Stomach (tissue), 9 donors: Measurements from ENCODE around the gene VCL. TPM values are rescaled to one million over a fixed set of nuclear protein-coding genes. Genes with fewer than 3 reads are reported as not detected.
"Not testable (repeated sequence)": the region's sequence is repeated elsewhere in the genome, so short reads cannot be mapped to it uniquely, and the experiment has no call there.

Experiments used
- DNase-seq, 2 donors: peaks; one replicate each; pipeline versions ENCODE4 v3.0.0 to v3.0.0-alpha.2; 2013 to 2019
- H3K27ac ChIP-seq, 5 donors: fragments of 200-600 bp in 4 of 5; sonication (generic) in 4 of 5; one replicate each; pipeline ENCODE4 v1.5.1; 2013 to 2019; ENCODE audit warnings: mild to moderate bottlenecking in 1 of 5, moderate library complexity in 1 of 5
- H3K27me3 ChIP-seq, 3 donors: fragments of 200-600 bp; sonication (generic); one replicate each; pipeline ENCODE4 v1.5.1; 2017 to 2019; ENCODE audit warnings: mixed run types in 1 of 3
- H3K36me3 ChIP-seq, 4 donors: fragments of 200-600 bp; sonication (generic); 1 replicate in 3 of 4; 2 replicates in 1 of 4; pipeline ENCODE4 v1.5.1; 2016 to 2019
- H3K4me1 ChIP-seq, 4 donors: fragments of 200-600 bp; sonication (generic); one replicate each; pipeline ENCODE4 v1.5.1; 2016 to 2019
- H3K4me3 ChIP-seq, 4 donors: fragments of 200-600 bp; sonication (generic) in 3 of 4; one replicate each; pipeline ENCODE4 v1.5.1; 2016 to 2019; ENCODE audit warnings: mild to moderate bottlenecking in 1 of 4
- H3K9me3 ChIP-seq, 4 donors: fragments of 200-600 bp; sonication (generic); one replicate each; pipeline ENCODE4 v1.5.1; 2016 to 2019
- CTCF ChIP-seq, 7 experiments: fragments of 450-650 bp in 4 of 7; fragments of 200-600 bp in 3 of 7; sonication (generic) in 3 of 7; IDR thresholded peaks; one replicate each; pipeline ENCODE4 v1.5.1; 2016 to 2019; ENCODE audit warnings: antibody characterized with exemption in 7 of 7, control low read depth in 2 of 7, mild to moderate bottlenecking in 1 of 7
- EP300 ChIP-seq: sonication (generic); formaldehyde crosslinking; IDR thresholded peaks from one replicate; pipeline ENCODE4 v1.6.1; 2017; ENCODE audit warnings: antibody characterized with exemption
- POLR2A ChIP-seq, 4 donors: fragments of 450-650 bp; IDR thresholded peaks; one replicate each; pipeline ENCODE4 v1.6.1; 2016; ENCODE audit warnings: antibody characterized with exemption in 4 of 4, control low read depth in 2 of 4, mild to moderate bottlenecking in 1 of 4, moderate library complexity in 1 of 4
- POLR2AphosphoS5 ChIP-seq, 3 donors: sonication (generic); formaldehyde crosslinking; IDR thresholded peaks; one replicate each; pipeline ENCODE4 v1.6.1; 2016; ENCODE audit warnings: antibody characterized with exemption in 3 of 3
- WGBS, 5 donors: extraction: QIAGEN DNeasy Blood & Tissue Kit in 3 of 5; methylation state at CpG; one replicate each; pipeline versions ENCODE4 v1.1.5 to v1.1.7; 2013 to 2018; 5-methylcytosine and 5-hydroxymethylcytosine counted together
- intact Hi-C: fragments of 100-400 bp; cut with DNase I; formaldehyde crosslinking; loops from one replicate; pipeline ENCODE4 v1.15.1; 2023; ENCODE audit warnings: low total_unique reads
- polyA plus RNA-seq, 3 donors: library from polyadenylated mRNA; stranded (reverse); fragments of 200-250 nt; gene quantifications; one replicate each; pipeline ENCODE4 v1.2.3, GENCODE V29; 2013
- total RNA-seq, 5 donors: library from RNA; depleted of rRNA; stranded (reverse); fragments of >200 nt; gene quantifications; one replicate each; pipeline versions ENCODE4 v1.1.0 to v1.2.3, GENCODE V29; 2014 to 2016
- donor health status: healthy with polysubstance abuse.
- donor health status: Bipolar disorder and iron deficiency.
- donor health status: healthy.

VCL gene
- total and polyA plus RNA-seq, 8 donors = 11.2 to 211 (median 62.3) TPM

DNA sequence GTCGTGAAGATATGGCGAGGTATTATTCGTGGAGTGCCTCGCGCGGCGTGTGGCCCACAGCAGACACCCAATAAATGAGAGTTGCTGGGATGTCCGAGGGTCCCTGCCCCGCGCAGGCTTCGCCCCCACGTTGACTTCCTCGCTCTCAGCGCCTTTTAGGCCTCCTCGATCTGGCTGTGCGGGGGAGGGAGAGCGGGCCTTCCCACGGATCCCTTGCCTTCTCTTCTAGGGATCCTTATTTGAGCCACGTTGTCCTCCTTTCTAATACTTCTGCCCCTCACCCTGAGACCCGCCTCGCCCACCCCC, 660 bp downstream of the VCL start:
- Histone ChIP-seq H3K9me3 (no peaks in the 10 kb centered on the region), H3K4me3 (peak overlapping the region; percentile 76 to 98 (median 90)), H3K36me3 (no peaks in the 10 kb centered on the region), H3K27ac (peak overlapping the region; percentile 95 to 98 (median 97)), H3K27me3 (no peaks in the 10 kb centered on the region), H3K4me1 (peaks cover 17 to 62% (median 36%) of the 10 kb centered on the region in 4 donors)
- no peak for DNase-seq
- intact Hi-C loops = no loop called here
- TF ChIP-seq POLR2AphosphoS5 (IDR thresholded peaks at IDR 0.05) = no peak
- WGBS, 5 donors = 0 to 7% (median 2%) methylated on average over 20 to 21 of the region's 21 CpGs

DNA sequence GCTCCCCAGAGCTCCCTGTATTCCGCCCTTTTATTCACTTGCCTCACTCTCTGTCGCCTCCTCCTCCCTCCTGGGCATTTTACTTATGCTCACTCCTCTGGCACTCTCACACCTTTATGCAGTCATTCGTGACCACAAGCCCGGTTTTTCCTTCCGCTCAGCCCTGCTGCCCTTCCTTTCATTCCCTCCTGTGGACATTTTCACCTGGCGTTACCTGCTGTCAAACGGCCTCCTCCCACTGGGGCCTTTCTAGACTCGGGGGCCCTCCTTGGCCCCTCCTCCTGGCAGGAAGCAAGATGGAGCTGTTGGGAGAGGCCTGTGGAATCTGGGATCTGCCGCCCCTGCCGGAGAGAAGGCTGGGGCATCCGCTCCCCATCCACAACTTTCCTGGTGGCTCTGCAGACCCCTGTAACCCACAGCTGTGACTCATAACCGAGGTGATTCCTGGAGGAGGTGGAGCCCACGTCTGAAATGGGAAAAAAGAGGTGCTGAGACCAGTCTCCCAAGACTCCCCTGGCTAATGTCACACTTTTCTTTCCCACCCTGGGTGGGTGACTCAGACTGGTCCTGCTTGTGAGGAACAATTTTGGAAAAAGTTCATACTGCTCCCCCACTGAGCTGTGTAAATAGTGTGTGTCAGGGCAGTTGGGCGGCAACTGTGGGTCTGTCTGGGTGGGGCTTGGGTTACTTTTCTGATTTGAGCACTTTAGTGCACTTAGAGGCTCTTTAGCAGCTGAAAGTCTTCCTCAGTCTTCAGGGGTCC, 1.2 kb downstream of the VCL start:
- peak; percentile 60 to 91 for DNase-seq
- Histone ChIP-seq H3K4me3 (peak overlapping the region; percentile 76 to 98 (median 90)), H3K27ac (peak overlapping the region; percentile 95 to 98 (median 97)), H3K27me3 (no peaks in the 10 kb centered on the region), H3K4me1 (peaks cover 17 to 63% (median 39%) of the 10 kb centered on the region in 4 donors), H3K9me3 (no peaks in the 10 kb centered on the region), H3K36me3 (no peaks in the 10 kb centered on the region)
- TF ChIP-seq EP300 = no peak
- peak in 1 of 4 donors; percentile 6 for TF ChIP-seq POLR2A (IDR thresholded peaks at IDR 0.05)
- peak; percentile 11 to 50 (median 21) for TF ChIP-seq POLR2AphosphoS5 (IDR thresholded peaks at IDR 0.05)
- TF ChIP-seq CTCF (IDR thresholded peaks at IDR 0.05) = peak in 4 of 7 experiments; percentile 18 to 24 (median 22)
- 4 to 7% (median 6%) methylated on average over 14 of the region's 14 CpGs for WGBS, 5 donors
- intact Hi-C loops = no loop called here

DNA sequence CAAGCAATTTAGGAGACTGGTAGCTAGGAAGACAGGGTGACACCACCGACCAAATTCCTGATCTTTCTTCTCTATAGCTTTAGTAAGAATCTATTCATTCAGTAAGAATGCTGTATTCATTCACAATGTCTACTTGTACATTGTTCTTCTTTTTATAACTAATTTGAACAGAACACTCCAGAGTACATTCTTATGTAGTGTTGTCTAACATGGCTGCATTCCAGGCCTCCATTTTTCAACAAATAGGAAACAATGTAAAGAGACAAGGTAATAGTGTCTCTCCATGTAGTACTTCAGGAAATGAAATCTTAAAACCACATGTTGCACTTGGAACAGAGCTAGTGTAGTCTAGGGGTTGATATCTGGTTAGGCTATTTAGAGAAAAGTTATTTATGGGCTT, 1.8 kb downstream of the VCL start:
- H3K27ac ChIP-seq = peak overlapping the region; percentile 95 to 98 (median 97)
- intact Hi-C loops = no loop called here
- 3 to 29% (median 18%) methylated on average over 1 of the region's 1 CpG for WGBS, 5 donors
- H3K4me1 ChIP-seq = peaks cover 17 to 69% (median 42%) of the 10 kb centered on the region in 4 donors
- peak overlapping the region; percentile 76 to 98 (median 90) for H3K4me3 ChIP-seq
- peak in 1 of 2 donors; percentile 69 for DNase-seq
- no peaks in the 10 kb centered on the region for H3K27me3 ChIP-seq
- TF ChIP-seq CTCF (IDR thresholded peaks at IDR 0.05) = no peak
- TF ChIP-seq POLR2A (IDR thresholded peaks at IDR 0.05) = no peak
- no peak for TF ChIP-seq POLR2AphosphoS5 (IDR thresholded peaks at IDR 0.05)
- H3K9me3 ChIP-seq = no peaks in the 10 kb centered on the region
- H3K36me3 ChIP-seq = no peaks in the 10 kb centered on the region

GRCh38 chr10:74000244-74000643, 2.3 kb downstream of the VCL start:
- H3K27me3 ChIP-seq, intact Hi-C loops, H3K36me3 ChIP-seq, H3K9me3 ChIP-seq, DNase-seq: not testable (repeated sequence)
- Histone ChIP-seq H3K4me3 (peak overlapping the region; percentile 76 to 98 (median 90)), H3K27ac (peak overlapping the region in 4 of 5 donors; percentile 96 to 98 (median 98)), H3K4me1 (peaks cover 17 to 74% (median 44%) of the 10 kb centered on the region in 4 donors)
- 86 to 93% (median 93%) methylated on average over 11 of the region's 11 CpGs for WGBS, 5 donors

DNA sequence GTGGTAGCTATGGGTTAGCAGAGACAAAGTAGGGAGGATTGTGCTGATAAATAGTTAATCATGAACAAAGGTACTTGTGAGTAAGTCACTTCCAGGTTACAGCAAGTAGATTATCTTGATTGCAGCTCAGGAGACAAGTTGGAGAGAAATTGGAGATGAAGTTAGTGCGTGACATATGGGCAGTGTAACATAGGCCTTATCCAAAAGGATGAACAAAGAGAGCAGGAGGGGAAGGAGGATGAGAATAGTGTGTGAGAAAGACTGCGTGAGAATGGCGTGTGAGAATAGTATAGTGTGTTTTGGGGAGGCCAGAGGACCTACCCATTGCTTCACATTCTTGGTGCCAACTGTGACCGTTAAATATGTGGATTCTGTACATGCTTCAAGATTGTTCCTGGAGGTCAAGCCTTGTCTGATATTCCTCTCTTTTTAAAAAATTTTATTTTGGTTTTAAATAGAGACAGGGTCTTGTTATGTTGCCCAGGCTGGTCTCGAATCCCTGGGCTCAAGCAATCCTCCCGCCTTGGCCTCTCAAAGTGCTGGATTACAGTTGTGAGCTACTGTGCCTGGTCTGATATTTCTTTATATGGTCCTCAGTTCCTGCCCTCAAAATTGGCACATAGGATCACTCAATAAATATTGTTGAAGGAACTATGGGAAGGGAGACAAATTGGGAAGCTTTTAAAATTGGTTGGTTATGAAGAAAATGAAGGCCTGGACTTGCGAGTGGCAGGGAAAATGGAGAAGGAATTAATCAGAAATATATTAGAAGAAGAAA, 3.2 kb downstream of the VCL start:
- Histone ChIP-seq H3K4me3 (peak overlapping the region in 3 of 4 donors; percentile 21 to 95 (median 85)), H3K36me3 (no peaks in the 10 kb centered on the region), H3K9me3 (no peaks in the 10 kb centered on the region), H3K27ac (peak overlapping the region in 4 of 5 donors; percentile 96 to 98 (median 98)), H3K4me1 (peaks cover 17 to 81% (median 48%) of the 10 kb centered on the region in 4 donors), H3K27me3 (no peaks in the 10 kb centered on the region)
- TF ChIP-seq POLR2AphosphoS5 (IDR thresholded peaks at IDR 0.05) (no peak), CTCF (IDR thresholded peaks at IDR 0.05) (no peak), EP300 (no peak), POLR2A (IDR thresholded peaks at IDR 0.05) (no peak)
- DNase-seq = no peak
- intact Hi-C loops = no loop called here
- WGBS, 5 donors = 79 to 90% (median 85%) methylated on average over 7 of the region's 7 CpGs
